Trophoblast cell (in vitro differentiated cells and primary cell): Measurements from ENCODE around the gene POU6F2.

Experiments used
- DNase-seq, 2 donors: peaks; one replicate each; pipeline ENCODE4 v3.0.0-alpha.2; 2016
- H2AFZ ChIP-seq: 2 replicates; pipeline ENCODE4 v1.6.1; 2013; ENCODE audit warnings: low read length, moderate library complexity, mild to moderate bottlenecking; ENCODE audit not compliant: insufficient read depth, poor library complexity
- H2AK5ac ChIP-seq: 2 replicates; pipeline ENCODE4 v1.6.1; 2013; ENCODE audit warnings: mild to moderate bottlenecking, low read length
- H2BK120ac ChIP-seq: 2 replicates; pipeline ENCODE4 v1.6.1; 2013; ENCODE audit warnings: low read length, mild to moderate bottlenecking, moderate library complexity; ENCODE audit not compliant: insufficient read depth, poor library complexity
- H2BK12ac ChIP-seq: 2 replicates; pipeline ENCODE4 v1.6.1; 2013; ENCODE audit warnings: mild to moderate bottlenecking, low read length, moderate library complexity
- H2BK5ac ChIP-seq: 2 replicates; pipeline ENCODE4 v1.6.1; 2013; ENCODE audit warnings: low read length, low read depth, moderate library complexity, mild to moderate bottlenecking; ENCODE audit not compliant: poor library complexity
- H3K14ac ChIP-seq: 2 replicates; pipeline ENCODE4 v1.6.1; 2013; ENCODE audit warnings: mild to moderate bottlenecking, low read length
- H3K18ac ChIP-seq: 2 replicates; pipeline ENCODE4 v1.6.1; 2013; ENCODE audit warnings: mild to moderate bottlenecking, low read length
- H3K23ac ChIP-seq: 2 replicates; pipeline ENCODE4 v1.6.1; 2013; ENCODE audit warnings: low read length
- H3K27ac ChIP-seq: 2 replicates; pipeline ENCODE4 v1.5.1; 2013; ENCODE audit warnings: low read depth, mild to moderate bottlenecking, inconsistent platforms, low read length, moderate library complexity
- H3K27me3 ChIP-seq: 2 replicates; pipeline ENCODE4 v1.6.1; 2013; ENCODE audit warnings: inconsistent platforms, mild to moderate bottlenecking, low read length, moderate library complexity; ENCODE audit not compliant: insufficient read depth
- H3K36me3 ChIP-seq, 2 experiments: 1 replicate in 1 of 2; 2 replicates in 1 of 2; pipeline ENCODE4 v1.6.1; 2013; ENCODE audit warnings: low read length in 2 of 2, mild to moderate bottlenecking in 2 of 2, moderate library complexity in 1 of 2; ENCODE audit not compliant: insufficient read depth in 2 of 2, control insufficient read depth in 1 of 2
- H3K4ac ChIP-seq: 2 replicates; pipeline ENCODE4 v1.6.1; 2013; ENCODE audit warnings: low read depth, mild to moderate bottlenecking, low read length, moderate library complexity
- H3K4me1 ChIP-seq, 2 experiments: 1 replicate in 1 of 2; 2 replicates in 1 of 2; pipeline ENCODE4 v1.6.1; 2013; ENCODE audit warnings: low read length in 2 of 2, mild to moderate bottlenecking in 2 of 2, moderate library complexity in 1 of 2; ENCODE audit not compliant: insufficient read depth in 2 of 2, control insufficient read depth in 1 of 2
- H3K4me2 ChIP-seq: 2 replicates; pipeline ENCODE4 v1.6.1; 2013; ENCODE audit warnings: inconsistent platforms, mild to moderate bottlenecking, low read length, moderate library complexity
- H3K4me3 ChIP-seq: 2 replicates; pipeline ENCODE4 v1.5.1; 2013; ENCODE audit warnings: mild to moderate bottlenecking, low read depth, low read length, inconsistent platforms
- H3K79me1 ChIP-seq: one replicate; pipeline ENCODE4 v1.6.1; 2013; ENCODE audit warnings: low read length
- H3K79me2 ChIP-seq: 2 replicates; pipeline ENCODE4 v1.6.1; 2013; ENCODE audit warnings: low read length, mild to moderate bottlenecking; ENCODE audit not compliant: control insufficient read depth, insufficient read depth, poor library complexity
- H3K9ac ChIP-seq: 2 replicates; pipeline ENCODE4 v1.6.1; 2013; ENCODE audit warnings: mild to moderate bottlenecking, low read length
- H3K9me3 ChIP-seq: 2 replicates; pipeline ENCODE4 v1.6.1; 2013; ENCODE audit warnings: low read depth, mild to moderate bottlenecking, control low read depth, inconsistent platforms, low read length; ENCODE audit not compliant: insufficient read depth
- H4K12ac ChIP-seq: 2 replicates; pipeline ENCODE4 v1.6.1; 2013; ENCODE audit warnings: low read depth, mild to moderate bottlenecking, low read length, moderate library complexity
- H4K8ac ChIP-seq: 2 replicates; pipeline ENCODE4 v1.6.1; 2013; ENCODE audit warnings: low read depth, mild to moderate bottlenecking, low read length, moderate library complexity
- H4K91ac ChIP-seq: one replicate; pipeline ENCODE4 v1.6.1; 2013; ENCODE audit warnings: low read depth, mild to moderate bottlenecking, low read length, moderate library complexity
- WGBS: extraction: QIAGEN DNeasy Blood & Tissue Kit; methylation state at CpG from one replicate; pipeline ENCODE4 v1.1.7; 2013; ENCODE audit warnings: missing lambda C conversion rate; ENCODE audit not compliant: insufficient read length, insufficient coverage; ENCODE audit errors: extremely low coverage; 5-methylcytosine and 5-hydroxymethylcytosine counted together

Gene POU6F2

GRCh38 chr7:39069031-39069430 lies 91.3 kb downstream of the POU6F2 start:
- Histone ChIP-seq H2BK5ac (no peak overlapping the region), H2BK120ac (no peak overlapping the region), H3K79me2 (no peaks in the 10 kb centered on the region), H3K9ac (no peak overlapping the region), H3K27ac (no peak overlapping the region), H3K18ac (no peak overlapping the region), H2AFZ (no peak overlapping the region), H3K4me3 (no peak overlapping the region), H4K12ac (no peak overlapping the region), H3K4me2 (no peak overlapping the region), H3K14ac (no peak overlapping the region), H3K23ac (no peak overlapping the region), H4K8ac (no peak overlapping the region), H2BK12ac (no peak overlapping the region), H2AK5ac (no peak overlapping the region), H3K4me1 (peaks cover 0 to 2% of the 10 kb centered on the region in 2 experiments), H3K79me1 (no peaks in the 10 kb centered on the region), H3K36me3 (no peaks in the 10 kb centered on the region), H4K91ac (no peak overlapping the region), H3K27me3 (no peaks in the 10 kb centered on the region), H3K4ac (no peak overlapping the region), H3K9me3 (no peaks in the 10 kb centered on the region)
- no CpG with 5 or more reads among the region's 5 CpGs for WGBS
- no peak for DNase-seq

GRCh38 chr7:39069896-39070881 lies 92.5 kb downstream of the POU6F2 start:
- no peaks in the 10 kb centered on the region for H3K9me3 ChIP-seq
- no peak overlapping the region for H3K27ac ChIP-seq
- H2BK120ac ChIP-seq: no peak overlapping the region
- H3K9ac ChIP-seq: no peak overlapping the region
- no peak overlapping the region for H4K8ac ChIP-seq
- 100% methylated on average over 1 of the region's 11 CpGs for WGBS
- H4K12ac ChIP-seq: no peak overlapping the region
- no peaks in the 10 kb centered on the region for H3K36me3 ChIP-seq
- no peak overlapping the region for H2AFZ ChIP-seq
- H3K4ac ChIP-seq: no peak overlapping the region
- peaks cover 0 to 2% of the 10 kb centered on the region in 2 experiments for H3K4me1 ChIP-seq
- H3K79me1 ChIP-seq: no peaks in the 10 kb centered on the region
- no peak overlapping the region for H3K23ac ChIP-seq
- H3K4me2 ChIP-seq: no peak overlapping the region
- H3K79me2 ChIP-seq: no peaks in the 10 kb centered on the region
- no peak overlapping the region for H4K91ac ChIP-seq
- H2BK5ac ChIP-seq: no peak overlapping the region
- no peak overlapping the region for H2AK5ac ChIP-seq
- H2BK12ac ChIP-seq: no peak overlapping the region
- DNase-seq: peak in 1 of 2 donors; percentile 5
- H3K27me3 ChIP-seq: no peaks in the 10 kb centered on the region
- no peak overlapping the region for H3K18ac ChIP-seq
- no peak overlapping the region for H3K4me3 ChIP-seq
- no peak overlapping the region for H3K14ac ChIP-seq

- no CpG with 5 or more reads among the region's 5 CpGs for WGBS
- H3K79me1 ChIP-seq: no peaks in the 10 kb centered on the region
These were observed 93.4 kb downstream of the POU6F2 start for GRCh38 chr7:39071116-39071515.

GRCh38 chr7:39073432-39073831 lies 95.7 kb downstream of the POU6F2 start:
- Histone ChIP-seq H3K36me3 (no peaks in the 10 kb centered on the region), H3K23ac (no peak overlapping the region), H3K4me3 (no peak overlapping the region), H2BK120ac (no peak overlapping the region), H3K27ac (no peak overlapping the region), H4K91ac (no peak overlapping the region), H3K27me3 (no peaks in the 10 kb centered on the region), H2AFZ (no peak overlapping the region), H3K4me1 (peaks cover 0 to 2% of the 10 kb centered on the region in 2 experiments), H4K12ac (no peak overlapping the region), H3K79me1 (no peaks in the 10 kb centered on the region), H3K9me3 (no peaks in the 10 kb centered on the region), H2AK5ac (no peak overlapping the region), H3K79me2 (no peaks in the 10 kb centered on the region), H2BK12ac (no peak overlapping the region), H3K18ac (no peak overlapping the region), H2BK5ac (no peak overlapping the region), H3K4me2 (peak overlapping the region; percentile 15), H3K4ac (no peak overlapping the region), H3K14ac (no peak overlapping the region), H4K8ac (no peak overlapping the region), H3K9ac (no peak overlapping the region)
- no CpG with 5 or more reads among the region's 8 CpGs for WGBS
- DNase-seq: peak in 1 of 2 donors; percentile 7

More at GRCh38 chr7:39071116-39071515, 93.4 kb downstream of the POU6F2 start:
- H3K4me3 ChIP-seq: no peak overlapping the region
- no peaks in the 10 kb centered on the region for H3K27me3 ChIP-seq
- H4K91ac ChIP-seq: no peak overlapping the region
- H3K4me1 ChIP-seq: peaks cover 0 to 2% of the 10 kb centered on the region in 2 experiments
- H3K4ac ChIP-seq: no peak overlapping the region
- no peak overlapping the region for H4K8ac ChIP-seq
- H2AK5ac ChIP-seq: no peak overlapping the region
- H2AFZ ChIP-seq: no peak overlapping the region
- no peak overlapping the region for H2BK5ac ChIP-seq
- no peak overlapping the region for H2BK12ac ChIP-seq
- H3K9me3 ChIP-seq: no peaks in the 10 kb centered on the region
- no peaks in the 10 kb centered on the region for H3K79me2 ChIP-seq
- H3K4me2 ChIP-seq: no peak overlapping the region
- H3K9ac ChIP-seq: no peak overlapping the region
- H3K14ac ChIP-seq: no peak overlapping the region
- H3K36me3 ChIP-seq: no peaks in the 10 kb centered on the region
- H2BK120ac ChIP-seq: no peak overlapping the region
- H3K18ac ChIP-seq: no peak overlapping the region
- H4K12ac ChIP-seq: no peak overlapping the region
- no peak for DNase-seq
- no peak overlapping the region for H3K27ac ChIP-seq
- H3K23ac ChIP-seq: no peak overlapping the region
